WTC11 (cell line): ENCODE measurements around the gene IKZF2. TPM values are rescaled to one million over a fixed set of nuclear protein-coding genes. Genes with fewer than 3 reads are reported as not detected.

ENCODE experiments used
- ATAC-seq: fragments of 200-7000 bp; cut with Tn5 transposase; 2 replicates; pipeline ENCODE4 v1.10.0; 2021; ENCODE audit warnings: mild to moderate bottlenecking, moderate library complexity
- CTCF ChIA-PET: fragments of 300-600 bp; sonication (Branson Sonifier 250); formaldehyde crosslinking; loops from one replicate; lab custom pipeline; 2021; ENCODE audit warnings: antibody characterized with exemption; lab: Charles Lee
- POLR2A ChIA-PET: fragments of 350-600 bp; sonication (Branson Sonifier 250); formaldehyde crosslinking; loops from one replicate; lab custom pipeline; 2021; ENCODE audit warnings: antibody characterized with exemption; lab: Charles Lee
- DNase-seq: peaks from one replicate; pipeline ENCODE4 v3.0.0; 2021; ENCODE audit warnings: low spot score
- H3K27ac Mint-ChIP-seq: 2 replicates; pipeline ENCODE4 v1.8.0; 2021; ENCODE audit warnings: mixed read lengths
- H3K27me3 Mint-ChIP-seq: 2 replicates; pipeline ENCODE4 v1.8.0; 2021; ENCODE audit warnings: low read depth, mild to moderate bottlenecking, moderate library complexity, mixed read lengths
- H3K36me3 Mint-ChIP-seq: 2 replicates; pipeline ENCODE4 v1.8.0; 2021; ENCODE audit warnings: mixed read lengths
- H3K4me1 Mint-ChIP-seq: 2 replicates; pipeline ENCODE4 v1.8.0; 2022; ENCODE audit warnings: mixed read lengths
- H3K4me3 Mint-ChIP-seq: 2 replicates; pipeline ENCODE4 v1.8.0; 2021; ENCODE audit warnings: mild to moderate bottlenecking, moderate library complexity, mixed read lengths
- H3K9me3 Mint-ChIP-seq: 2 replicates; pipeline ENCODE4 v1.8.0; 2021; ENCODE audit warnings: mixed read lengths
- ATF6 ChIP-seq: sonication (generic); formaldehyde crosslinking; IDR thresholded peaks from 2 replicates; pipeline ENCODE4 v1.8.1; 2023; ENCODE audit warnings: mild to moderate bottlenecking, missing genetic modification reagents
- CDX4 ChIP-seq: fragments of 250-450 bp; sonication (Bioruptor Pico); IDR thresholded peaks from 2 replicates; pipeline ENCODE4 v1.9.0; 2021; ENCODE audit warnings: moderate library complexity, mild to moderate bottlenecking, inconsistent platforms, borderline replicate concordance
- CREM ChIP-seq: sonication (generic); formaldehyde crosslinking; IDR thresholded peaks from 2 replicates; pipeline ENCODE4 v1.8.1; 2022; ENCODE audit warnings: mild to moderate bottlenecking, missing genetic modification reagents, moderate library complexity
- ELF4 ChIP-seq: sonication (generic); formaldehyde crosslinking; IDR thresholded peaks from 2 replicates; pipeline ENCODE4 v1.8.1; 2022; ENCODE audit warnings: low read depth, mild to moderate bottlenecking, moderate library complexity, missing genetic modification reagents
- EMX1 ChIP-seq: fragments of 250-450 bp; sonication (Bioruptor Pico); IDR thresholded peaks from 2 replicates; pipeline ENCODE4 v1.8.0; 2021; ENCODE audit warnings: mild to moderate bottlenecking
- ETV6 ChIP-seq: sonication (generic); formaldehyde crosslinking; IDR thresholded peaks from 2 replicates; pipeline ENCODE4 v1.8.1; 2022; ENCODE audit warnings: mild to moderate bottlenecking, missing genetic modification reagents
- FOXJ3 ChIP-seq: sonication (generic); formaldehyde crosslinking; IDR thresholded peaks from 2 replicates; pipeline ENCODE4 v1.9.0; 2021; ENCODE audit warnings: missing genetic modification reagents, mild to moderate bottlenecking, borderline replicate concordance
- FOXK1 ChIP-seq: sonication (generic); formaldehyde crosslinking; IDR thresholded peaks from 2 replicates; pipeline ENCODE4 v1.8.0; 2022; ENCODE audit warnings: mild to moderate bottlenecking, moderate library complexity, missing genetic modification reagents
- GABPB1 ChIP-seq: sonication (generic); formaldehyde crosslinking; IDR thresholded peaks from 2 replicates; pipeline ENCODE4 v1.8.1; 2023; ENCODE audit warnings: mild to moderate bottlenecking, missing genetic modification reagents
- JUN ChIP-seq: sonication (generic); formaldehyde crosslinking; IDR thresholded peaks from 2 replicates; pipeline ENCODE4 v1.8.0; 2023; ENCODE audit warnings: mild to moderate bottlenecking, missing genetic modification reagents
- KAT7 ChIP-seq: sonication (generic); formaldehyde crosslinking; IDR thresholded peaks from 2 replicates; pipeline ENCODE4 v1.8.1; 2023; ENCODE audit warnings: missing genetic modification reagents, mild to moderate bottlenecking, borderline replicate concordance
- MLX ChIP-seq: sonication (generic); formaldehyde crosslinking; IDR thresholded peaks from 2 replicates; pipeline ENCODE4 v1.8.1; 2023; ENCODE audit warnings: mild to moderate bottlenecking, missing genetic modification reagents, moderate library complexity
- NFATC4 ChIP-seq: fragments of 250-450 bp; sonication (Bioruptor Pico); IDR thresholded peaks from 2 replicates; pipeline ENCODE4 v1.9.0; 2021; ENCODE audit warnings: mild to moderate bottlenecking
- NFE2L1 ChIP-seq: sonication (generic); formaldehyde crosslinking; IDR thresholded peaks from 2 replicates; pipeline ENCODE4 v1.8.1; 2023; ENCODE audit warnings: missing genetic modification reagents
- NFYB ChIP-seq: sonication (generic); formaldehyde crosslinking; conservative IDR thresholded peaks from 2 replicates; pipeline ENCODE4 v1.8.0; 2022; ENCODE audit warnings: low read depth, missing genetic modification reagents
- NR3C1 ChIP-seq: sonication (generic); formaldehyde crosslinking; conservative IDR thresholded peaks from 2 replicates; pipeline ENCODE4 v1.8.1; 2023; ENCODE audit warnings: low read depth, mild to moderate bottlenecking, missing genetic modification reagents
- PRDM15 ChIP-seq: sonication (generic); formaldehyde crosslinking; IDR thresholded peaks from 2 replicates; pipeline ENCODE4 v1.8.0; 2022; ENCODE audit warnings: missing genetic modification reagents
- PRRX2 ChIP-seq: fragments of 250-450 bp; sonication (Bioruptor Pico); IDR thresholded peaks from 2 replicates; pipeline ENCODE4 v1.8.0; 2021; ENCODE audit warnings: mild to moderate bottlenecking
- RELA ChIP-seq: sonication (generic); formaldehyde crosslinking; IDR thresholded peaks from 2 replicates; pipeline ENCODE4 v1.8.1; 2022; ENCODE audit warnings: missing genetic modification reagents, mild to moderate bottlenecking, borderline replicate concordance
- TEAD4 ChIP-seq: sonication (generic); formaldehyde crosslinking; IDR thresholded peaks from 2 replicates; pipeline ENCODE4 v1.8.0; 2022; ENCODE audit warnings: mild to moderate bottlenecking, missing genetic modification reagents
- USF1 ChIP-seq: sonication (generic); formaldehyde crosslinking; IDR thresholded peaks from 2 replicates; pipeline ENCODE4 v1.8.0; 2022; ENCODE audit warnings: mild to moderate bottlenecking, missing genetic modification reagents
- ZBTB21 ChIP-seq: sonication (generic); formaldehyde crosslinking; IDR thresholded peaks from 2 replicates; pipeline ENCODE4 v1.8.1; 2023; ENCODE audit warnings: mild to moderate bottlenecking, missing genetic modification reagents, borderline replicate concordance
- ZNF121 ChIP-seq: sonication (generic); formaldehyde crosslinking; IDR thresholded peaks from 2 replicates; pipeline ENCODE4 v1.8.0; 2023; ENCODE audit warnings: missing genetic modification reagents
- ZNF219 ChIP-seq: sonication (generic); formaldehyde crosslinking; IDR thresholded peaks from 2 replicates; pipeline ENCODE4 v1.8.0; 2023; ENCODE audit warnings: missing genetic modification reagents, mild to moderate bottlenecking, borderline replicate concordance
- ZNF232 ChIP-seq: sonication (generic); formaldehyde crosslinking; IDR thresholded peaks from 2 replicates; pipeline ENCODE4 v1.8.0; 2022; ENCODE audit warnings: mild to moderate bottlenecking, missing genetic modification reagents
- ZNF671 ChIP-seq: fragments of 250-450 bp; sonication (Bioruptor Pico); IDR thresholded peaks from 2 replicates; pipeline ENCODE4 v1.8.0; 2021; ENCODE audit warnings: mild to moderate bottlenecking
- total RNA-seq: library from RNA; stranded (reverse); gene quantifications from 3 replicates; pipeline ENCODE4 v1.2.3, GENCODE V29; 2021

The IKZF2 gene
- total RNA-seq, 1 experiment from 2014 or later = 4.2 TPM

- TF ChIP-seq PRRX2 (CRISPR knock-in tag) = no peak
- no peak for TF ChIP-seq RELA (CRISPR knock-in tag)
- TF ChIP-seq ZNF232 = no peak
- no peak for TF ChIP-seq MLX (CRISPR knock-in tag)
- TF ChIP-seq NFYB (CRISPR knock-in tag) = no peak
- TF ChIP-seq EMX1 (CRISPR knock-in tag) = no peak
- TF ChIP-seq NFATC4 (CRISPR knock-in tag) = no peak
- no peak for TF ChIP-seq FOXJ3 (CRISPR knock-in tag)
- ATAC-seq (no peak), DNase-seq (no peak)
- Mint-ChIP-seq H3K27me3 (no peaks in the 10 kb centered on the region), H3K9me3 (no peaks in the 10 kb centered on the region), H3K4me1 (peaks cover 13% of the 10 kb centered on the region), H3K4me3 (no peak overlapping the region), H3K27ac (no peak overlapping the region), H3K36me3 (no peaks in the 10 kb centered on the region)
- ChIA-PET CTCF (no interaction called here), POLR2A (no interaction called here)
These were observed 28.7 kb downstream of the IKZF2 start for GRCh38 chr2:213122725-213123124.

- ChIA-PET CTCF (no interaction called here), POLR2A (no interaction called here)
- no peak for DNase-seq
- H3K4me3 Mint-ChIP-seq = no peak overlapping the region
- no peaks in the 10 kb centered on the region for H3K9me3 Mint-ChIP-seq
- no peaks in the 10 kb centered on the region for H3K36me3 Mint-ChIP-seq
- no peak overlapping the region for H3K27ac Mint-ChIP-seq
- no peak for ATAC-seq
- TF ChIP-seq CDX4 (CRISPR knock-in tag) = no peak
- TF ChIP-seq FOXK1 (CRISPR knock-in tag) = no peak
- TF ChIP-seq ELF4 (CRISPR knock-in tag) = no peak
- no peak for TF ChIP-seq NR3C1 (CRISPR knock-in tag)
- no peak for TF ChIP-seq ETV6 (CRISPR knock-in tag)
- no peak for TF ChIP-seq ZNF671 (CRISPR knock-in tag)
- TF ChIP-seq JUN (CRISPR knock-in tag) = no peak
- TF ChIP-seq TEAD4 = no peak
- TF ChIP-seq PRRX2 (CRISPR knock-in tag) = no peak
- no peak for TF ChIP-seq USF1
- TF ChIP-seq ZNF121 (CRISPR knock-in tag) = no peak
- no peak for TF ChIP-seq ZBTB21 (CRISPR knock-in tag)
- no peak for TF ChIP-seq NFE2L1
- H3K4me1 Mint-ChIP-seq = peaks cover 13% of the 10 kb centered on the region
- H3K27me3 Mint-ChIP-seq = no peaks in the 10 kb centered on the region
These were observed 29.7 kb downstream of the IKZF2 start for GRCh38 chr2:213121690-213122089.

- no peak for TF ChIP-seq PRRX2 (CRISPR knock-in tag)
- no peak for TF ChIP-seq KAT7 (CRISPR knock-in tag)
- TF ChIP-seq CREM (CRISPR knock-in tag) = no peak
- TF ChIP-seq PRDM15 = no peak
- TF ChIP-seq GABPB1 = no peak
- TF ChIP-seq ATF6 = no peak
- TF ChIP-seq ZNF219 (CRISPR knock-in tag) = no peak
- no peak for TF ChIP-seq ELF4 (CRISPR knock-in tag)
- Mint-ChIP-seq H3K9me3 (no peaks in the 10 kb centered on the region), H3K36me3 (no peaks in the 10 kb centered on the region), H3K4me3 (no peak overlapping the region), H3K4me1 (peaks cover 12% of the 10 kb centered on the region), H3K27ac (0 out of 2 replicates have a peak overlapping the region, but pooled peaks have one; percentile 33), H3K27me3 (no peaks in the 10 kb centered on the region)
- POLR2A ChIA-PET = no interaction called here
- CTCF ChIA-PET = no interaction called here
- ATAC-seq (no peak), DNase-seq (no peak)
These were observed 32.2 kb downstream of the IKZF2 start for GRCh38 chr2:213119061-213119809.
